ENCODE results near the gene MACROD2. TPM values are rescaled to one million over a fixed set of nuclear protein-coding genes. Genes with fewer than 3 reads are reported as not detected.
"Not testable (repeated sequence)": the region's sequence is repeated elsewhere in the genome, so short reads cannot be mapped to it uniquely, and the experiment has no call there.

Gene MACROD2
- total and polyA plus RNA-seq, 2 experiments from 2014 or later, result 2.8 to 4.3 TPM

GRCh38 chr20:15012566-15012965, 1017.2 kb downstream of the MACROD2 start:
- H3K27ac Mint-ChIP-seq, result no peak overlapping the region
- no peaks in the 10 kb centered on the region for H3K4me1 Mint-ChIP-seq
- no peaks in the 10 kb centered on the region for H3F3A ChIP-seq (replicated peaks; ENCODE audit: low read depth)
- H3K36me3 Mint-ChIP-seq (ENCODE audit: low read depth), result no peaks in the 10 kb centered on the region
- 0 out of 2 replicates have a peak overlapping the region, but pooled peaks have one; percentile 66 for H2AFZ ChIP-seq
- no peaks in the 10 kb centered on the region for H3K27me3 ChIP-seq (ENCODE audit: insufficient read depth)
- H3K4me3 Mint-ChIP-seq, result no peak overlapping the region
- DNase-seq (ENCODE audit: low spot score), result no peak
- no peak overlapping the region for H3K27ac ChIP-seq (ENCODE audit: low read depth)
- H3K9me3 Mint-ChIP-seq, result no peaks in the 10 kb centered on the region; the same call in 2 of the 3 replicates
- no peaks in the 10 kb centered on the region for H4K20me1 ChIP-seq (replicated peaks; ENCODE audit: insufficient read depth)
- TF ChIP-seq POLR2AphosphoS5 (IDR thresholded peaks at IDR 0.05; ENCODE audit: low read depth), result no peak
- no peak for TF ChIP-seq NANOG (IDR thresholded peaks at IDR 0.05; ENCODE audit: borderline replicate concordance)
- TF ChIP-seq JUNB (IDR thresholded peaks at IDR 0.05; ENCODE audit: unreplicated experiment), result no peak
- TF ChIP-seq ZNF462 (CRISPR knock-in tag; IDR thresholded peaks at IDR 0.05), result no peak
- no peak for TF ChIP-seq STAT1 (IDR thresholded peaks at IDR 0.05; ENCODE audit: unreplicated experiment)
- TF ChIP-seq ZNF331 (CRISPR knock-in tag; IDR thresholded peaks at IDR 0.05; ENCODE audit: low read depth), result no peak
- TF ChIP-seq EZH2 (IDR thresholded peaks at IDR 0.05; ENCODE audit: low read depth, unreplicated experiment), result no peak
- TF ChIP-seq, protein P1, sequence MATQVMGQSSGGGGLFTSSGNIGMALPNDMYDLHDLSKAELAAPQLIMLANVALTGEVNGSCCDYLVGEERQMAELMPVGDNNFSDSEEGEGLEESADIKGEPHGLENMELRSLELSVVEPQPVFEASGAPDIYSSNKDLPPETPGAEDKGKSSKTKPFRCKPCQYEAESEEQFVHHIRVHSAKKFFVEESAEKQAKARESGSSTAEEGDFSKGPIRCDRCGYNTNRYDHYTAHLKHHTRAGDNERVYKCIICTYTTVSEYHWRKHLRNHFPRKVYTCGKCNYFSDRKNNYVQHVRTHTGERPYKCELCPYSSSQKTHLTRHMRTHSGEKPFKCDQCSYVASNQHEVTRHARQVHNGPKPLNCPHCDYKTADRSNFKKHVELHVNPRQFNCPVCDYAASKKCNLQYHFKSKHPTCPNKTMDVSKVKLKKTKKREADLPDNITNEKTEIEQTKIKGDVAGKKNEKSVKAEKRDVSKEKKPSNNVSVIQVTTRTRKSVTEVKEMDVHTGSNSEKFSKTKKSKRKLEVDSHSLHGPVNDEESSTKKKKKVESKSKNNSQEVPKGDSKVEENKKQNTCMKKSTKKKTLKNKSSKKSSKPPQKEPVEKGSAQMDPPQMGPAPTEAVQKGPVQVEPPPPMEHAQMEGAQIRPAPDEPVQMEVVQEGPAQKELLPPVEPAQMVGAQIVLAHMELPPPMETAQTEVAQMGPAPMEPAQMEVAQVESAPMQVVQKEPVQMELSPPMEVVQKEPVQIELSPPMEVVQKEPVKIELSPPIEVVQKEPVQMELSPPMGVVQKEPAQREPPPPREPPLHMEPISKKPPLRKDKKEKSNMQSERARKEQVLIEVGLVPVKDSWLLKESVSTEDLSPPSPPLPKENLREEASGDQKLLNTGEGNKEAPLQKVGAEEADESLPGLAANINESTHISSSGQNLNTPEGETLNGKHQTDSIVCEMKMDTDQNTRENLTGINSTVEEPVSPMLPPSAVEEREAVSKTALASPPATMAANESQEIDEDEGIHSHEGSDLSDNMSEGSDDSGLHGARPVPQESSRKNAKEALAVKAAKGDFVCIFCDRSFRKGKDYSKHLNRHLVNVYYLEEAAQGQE (IDR thresholded peaks at IDR 0.05; ENCODE audit: unreplicated experiment), result no peak
- no peak for TF ChIP-seq EZH2phosphoT487 (IDR thresholded peaks at IDR 0.05; ENCODE audit: unreplicated experiment)
- 0 out of 2 replicates have a peak, but pooled peaks cover 4% of the 10 kb centered on the region for H3K9me2 ChIP-seq (ENCODE audit: insufficient read depth)
- no peaks in the 10 kb centered on the region for H3K27me3 Mint-ChIP-seq (ENCODE audit: insufficient read depth, low read depth, poor library complexity)
- H3K4me1 ChIP-seq (ENCODE audit: insufficient read depth), result no peaks in the 10 kb centered on the region
- no peak overlapping the region for H3K4me2 ChIP-seq
- no peaks in the 10 kb centered on the region for H3K79me2 ChIP-seq (replicated peaks; ENCODE audit: insufficient read depth)
- ATAC-seq, result no peak
- no peak overlapping the region for H3K4me3 ChIP-seq
- no peaks in the 10 kb centered on the region for H3K36me3 ChIP-seq (ENCODE audit: insufficient read depth)

GRCh38 chr20:15016875-15017274, 1021.6 kb downstream of the MACROD2 start:
- H3K4me1 ChIP-seq (ENCODE audit: insufficient read depth); H2AFZ ChIP-seq; H3K4me2 ChIP-seq; H3K27ac Mint-ChIP-seq; H3K4me3 ChIP-seq; H3K27ac ChIP-seq (ENCODE audit: low read depth); H3K27me3 ChIP-seq (ENCODE audit: insufficient read depth); H3K4me1 Mint-ChIP-seq; H3K4me3 Mint-ChIP-seq; H4K20me1 ChIP-seq (replicated peaks; ENCODE audit: insufficient read depth); H3K79me2 ChIP-seq (replicated peaks; ENCODE audit: insufficient read depth); H3K9me3 Mint-ChIP-seq; H3K36me3 ChIP-seq (ENCODE audit: insufficient read depth); H3K27me3 Mint-ChIP-seq (ENCODE audit: insufficient read depth, low read depth, poor library complexity); H3K9me2 ChIP-seq (ENCODE audit: insufficient read depth); DNase-seq (ENCODE audit: low spot score); H3K36me3 Mint-ChIP-seq (ENCODE audit: low read depth); H3F3A ChIP-seq (replicated peaks; ENCODE audit: low read depth); ATAC-seq: not testable (repeated sequence)

Measured in GM23338 (cell line).